ENCODE data around the gene ALK. TPM values are rescaled to one million over a fixed set of nuclear protein-coding genes. Genes with fewer than 3 reads are reported as not detected.

The ALK gene
- total RNA-seq, 1 donor from 2014 or later = not detected

DNA sequence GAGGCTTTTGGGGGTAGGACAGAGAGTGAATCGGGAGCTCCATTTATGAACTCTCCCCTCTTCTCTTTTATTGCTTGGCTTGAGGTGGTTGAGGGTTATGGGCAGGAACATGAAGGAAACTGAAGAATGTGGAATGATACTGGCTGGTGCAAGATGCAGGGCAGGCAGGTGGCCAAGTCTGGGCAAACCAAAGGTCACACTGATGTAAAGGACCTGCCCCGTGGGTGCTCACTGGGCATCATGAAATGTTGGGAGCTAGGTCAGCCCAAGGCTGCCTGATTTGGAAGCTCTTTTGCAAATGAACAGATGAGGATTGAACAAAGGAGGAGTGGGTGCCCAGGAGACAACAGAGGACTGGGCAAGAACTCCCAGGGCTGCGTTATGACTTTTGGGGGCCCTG is 477.2 kb downstream of the ALK start:
- no peaks in the 10 kb centered on the region for H3K27me3 Mint-ChIP-seq (ENCODE audit: insufficient read depth)
- intact Hi-C loops (cut with micrococcal nuclease) = no loop called here
- H3K4me1 Mint-ChIP-seq (ENCODE audit: low read depth) = no peaks in the 10 kb centered on the region
- no peaks in the 10 kb centered on the region for H3K9me3 Mint-ChIP-seq
- H3K4me3 Mint-ChIP-seq = no peak overlapping the region
- H3K27ac Mint-ChIP-seq = no peak overlapping the region
- no peaks in the 10 kb centered on the region for H3K36me3 Mint-ChIP-seq (ENCODE audit: low read depth)
- no peak for DNase-seq (ENCODE audit: low spot score)

- no peaks in the 10 kb centered on the region for H3K36me3 Mint-ChIP-seq (ENCODE audit: low read depth)
- no peaks in the 10 kb centered on the region for H3K9me3 Mint-ChIP-seq
- no peak for DNase-seq (ENCODE audit: low spot score)
- no peaks in the 10 kb centered on the region for H3K4me1 Mint-ChIP-seq (ENCODE audit: low read depth)
- H3K27ac Mint-ChIP-seq = no peak overlapping the region
- no peak overlapping the region for H3K4me3 Mint-ChIP-seq
- intact Hi-C loops (cut with micrococcal nuclease) = no loop called here
- no peaks in the 10 kb centered on the region for H3K27me3 Mint-ChIP-seq (ENCODE audit: insufficient read depth)
Observed at GRCh38 chr2:29443627-29444026, 477.8 kb downstream of the ALK start.

DNA sequence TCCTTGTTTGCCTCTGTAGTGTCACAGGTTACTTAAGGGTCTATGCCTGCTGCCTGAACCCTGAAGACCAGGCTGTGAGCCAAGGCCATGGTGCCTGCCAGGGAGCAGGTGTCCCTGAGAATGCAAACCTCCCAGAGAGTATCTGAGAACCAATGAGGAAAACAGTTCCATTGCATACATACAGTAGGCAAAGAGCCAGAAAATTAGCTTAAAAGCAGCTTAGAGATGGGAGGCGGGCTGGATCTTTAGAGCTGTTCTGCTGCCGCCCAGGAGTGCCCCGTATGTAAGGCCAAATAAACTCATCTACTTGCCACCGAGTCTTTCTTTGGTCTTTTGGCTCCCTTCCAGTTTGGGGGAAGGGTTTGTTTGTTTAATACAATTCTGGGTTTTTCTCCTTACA is 478.2 kb downstream of the ALK start:
- H3K27ac Mint-ChIP-seq = no peak overlapping the region
- H3K9me3 Mint-ChIP-seq = no peaks in the 10 kb centered on the region
- DNase-seq (ENCODE audit: low spot score) = no peak
- intact Hi-C loops (cut with micrococcal nuclease) = no loop called here
- H3K4me1 Mint-ChIP-seq (ENCODE audit: low read depth) = no peaks in the 10 kb centered on the region
- H3K36me3 Mint-ChIP-seq (ENCODE audit: low read depth) = no peaks in the 10 kb centered on the region
- H3K4me3 Mint-ChIP-seq = no peak overlapping the region
- peaks cover under 1% of the 10 kb centered on the region for H3K27me3 Mint-ChIP-seq (ENCODE audit: insufficient read depth)

- H3K27me3 Mint-ChIP-seq (ENCODE audit: insufficient read depth) = peaks cover 4% of the 10 kb centered on the region
- no peaks in the 10 kb centered on the region for H3K36me3 Mint-ChIP-seq (ENCODE audit: low read depth)
- no peaks in the 10 kb centered on the region for H3K4me1 Mint-ChIP-seq (ENCODE audit: low read depth)
- H3K4me3 Mint-ChIP-seq = no peak overlapping the region
- H3K27ac Mint-ChIP-seq = no peak overlapping the region
- intact Hi-C loops (cut with micrococcal nuclease) = no loop called here
- H3K9me3 Mint-ChIP-seq = no peaks in the 10 kb centered on the region
- no peak for DNase-seq (ENCODE audit: low spot score)
Observed at GRCh38 chr2:29440921-29441623, 480.3 kb downstream of the ALK start.

DNA sequence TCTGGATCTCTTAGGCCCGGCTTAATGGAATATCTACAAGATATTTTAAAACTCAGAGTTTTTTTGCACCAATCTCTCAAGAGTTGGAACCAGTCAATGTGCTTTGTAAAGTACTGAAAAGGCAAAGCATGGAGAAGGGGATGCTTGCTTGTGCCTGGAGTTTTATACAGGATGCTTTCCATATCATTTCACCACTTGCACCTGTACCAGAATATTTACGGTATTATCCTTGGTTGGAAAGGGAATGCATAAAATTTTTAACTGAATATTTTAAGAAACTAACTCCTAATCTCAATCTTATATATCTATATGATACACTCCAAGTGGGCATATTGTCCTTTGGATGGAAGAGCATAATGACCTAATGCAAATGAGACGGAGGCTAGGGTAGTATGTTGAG is 487.5 kb downstream of the ALK start:
- peaks cover 24% of the 10 kb centered on the region for H3K27me3 Mint-ChIP-seq (ENCODE audit: insufficient read depth)

DNA sequence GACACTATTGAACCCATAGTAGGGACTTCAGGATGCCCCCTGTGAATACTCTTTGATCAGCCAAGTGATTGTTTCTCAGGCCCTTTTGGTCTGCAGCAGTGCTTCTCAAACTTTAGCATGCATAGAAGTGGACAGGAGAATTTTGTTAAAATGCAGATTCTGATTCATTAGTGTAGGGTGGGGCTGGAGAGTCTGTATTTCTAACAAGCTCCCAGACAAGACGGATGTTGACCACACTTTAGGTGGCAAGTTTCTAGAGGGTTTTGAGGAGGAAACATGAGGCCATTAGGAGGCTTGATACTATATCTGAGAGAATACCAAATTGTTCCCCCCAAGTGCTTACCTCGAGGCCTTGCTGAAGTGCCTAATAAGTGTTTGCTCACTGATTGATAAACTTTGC is 488.3 kb downstream of the ALK start:
- intact Hi-C loops (cut with micrococcal nuclease) = no loop called here
- Mint-ChIP-seq H3K4me3 (no peak overlapping the region), H3K36me3 (ENCODE audit: low read depth) (no peaks in the 10 kb centered on the region)

More for the DNA sequence above, 487.5 kb downstream of the ALK start:
- Mint-ChIP-seq H3K36me3 (ENCODE audit: low read depth) (no peaks in the 10 kb centered on the region), H3K4me3 (no peak overlapping the region), H3K9me3 (no peaks in the 10 kb centered on the region), H3K4me1 (ENCODE audit: low read depth) (no peaks in the 10 kb centered on the region), H3K27ac (no peak overlapping the region)
- no peak for DNase-seq (ENCODE audit: low spot score)
- intact Hi-C loops (cut with micrococcal nuclease) = no loop called here

GRCh38 chr2:29431485-29431884 is 489.9 kb downstream of the ALK start:
- Mint-ChIP-seq H3K9me3 (no peaks in the 10 kb centered on the region), H3K27me3 (ENCODE audit: insufficient read depth) (peaks cover 29% of the 10 kb centered on the region), H3K27ac (no peak overlapping the region), H3K4me1 (ENCODE audit: low read depth) (no peaks in the 10 kb centered on the region), H3K36me3 (ENCODE audit: low read depth) (no peaks in the 10 kb centered on the region), H3K4me3 (no peak overlapping the region)
- no peak for DNase-seq (ENCODE audit: low spot score)
- intact Hi-C loops (cut with micrococcal nuclease) = no loop called here

More for the DNA sequence above, 488.3 kb downstream of the ALK start:
- H3K27me3 Mint-ChIP-seq (ENCODE audit: insufficient read depth) = peaks cover 24% of the 10 kb centered on the region
- H3K9me3 Mint-ChIP-seq = no peaks in the 10 kb centered on the region
- no peak overlapping the region for H3K27ac Mint-ChIP-seq
- DNase-seq (ENCODE audit: low spot score) = no peak
- no peaks in the 10 kb centered on the region for H3K4me1 Mint-ChIP-seq (ENCODE audit: low read depth)

DNA sequence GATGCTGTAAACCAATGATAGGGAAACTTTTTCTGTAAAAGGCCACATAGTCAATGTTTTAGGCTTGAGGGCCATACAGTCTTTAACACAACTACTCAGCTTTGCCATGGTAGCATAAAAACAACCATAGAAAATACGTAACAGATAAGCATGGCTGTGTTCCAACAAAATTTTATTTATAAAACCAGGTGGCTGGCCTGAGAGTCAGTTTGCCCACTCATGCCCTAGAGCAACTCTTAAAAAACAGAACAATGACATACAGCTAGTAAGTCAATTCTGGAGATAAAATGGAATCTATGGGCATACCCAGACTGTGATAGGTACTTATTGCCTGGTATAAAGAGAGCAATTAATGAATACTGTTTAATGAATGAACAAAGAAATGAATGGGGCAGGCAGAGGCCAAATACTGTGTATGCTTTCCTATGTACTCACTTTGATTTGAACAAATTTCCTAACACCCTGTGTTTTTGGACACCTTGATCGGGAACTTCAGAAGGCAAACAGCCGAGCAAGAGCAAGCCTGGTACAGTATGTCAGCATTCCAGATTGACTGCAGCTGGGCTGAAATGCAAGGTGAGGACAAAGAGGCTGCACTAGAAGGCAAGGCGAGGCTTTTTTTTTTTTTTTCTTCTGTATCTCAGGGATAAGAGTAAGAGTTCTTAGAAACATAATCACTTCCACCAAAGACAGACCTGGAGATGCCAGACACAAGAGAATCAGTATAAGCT is 490.8 kb downstream of the ALK start:
- Mint-ChIP-seq H3K4me3 (no peak overlapping the region), H3K9me3 (no peaks in the 10 kb centered on the region), H3K36me3 (ENCODE audit: low read depth) (no peaks in the 10 kb centered on the region), H3K27ac (no peak overlapping the region), H3K27me3 (ENCODE audit: insufficient read depth) (peaks cover 26% of the 10 kb centered on the region), H3K4me1 (ENCODE audit: low read depth) (no peaks in the 10 kb centered on the region)
- intact Hi-C loops (cut with micrococcal nuclease) = no loop called here
- no peak for DNase-seq (ENCODE audit: low spot score)

DNA sequence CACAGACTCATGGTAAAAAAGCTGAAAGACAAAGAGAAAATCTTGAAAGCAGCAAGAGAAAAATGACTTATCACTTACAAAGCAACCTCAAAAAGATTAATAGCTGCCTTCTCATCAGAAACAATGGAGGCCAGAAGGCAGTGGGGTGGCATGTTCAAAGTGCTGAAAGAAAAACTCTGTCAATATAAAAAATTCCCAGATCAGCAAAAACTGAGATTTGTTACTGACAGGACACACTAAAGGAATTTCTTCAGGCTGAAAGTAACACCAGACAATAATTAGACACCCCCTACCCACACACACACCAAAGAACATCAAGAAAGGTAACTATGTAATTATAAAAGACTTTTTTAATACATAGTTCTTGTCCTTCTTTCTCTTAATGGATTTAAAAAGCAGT is 495.0 kb downstream of the ALK start:
- no peaks in the 10 kb centered on the region for H3K4me1 Mint-ChIP-seq (ENCODE audit: low read depth)
- no peaks in the 10 kb centered on the region for H3K9me3 Mint-ChIP-seq
- no peak overlapping the region for H3K4me3 Mint-ChIP-seq
- intact Hi-C loops (cut with micrococcal nuclease) = no loop called here
- no peak overlapping the region for H3K27ac Mint-ChIP-seq
- no peaks in the 10 kb centered on the region for H3K36me3 Mint-ChIP-seq (ENCODE audit: low read depth)
- H3K27me3 Mint-ChIP-seq (ENCODE audit: insufficient read depth) = peaks cover 14% of the 10 kb centered on the region
- DNase-seq (ENCODE audit: low spot score) = no peak

- DNase-seq (ENCODE audit: low spot score) = no peak
- H3K27me3 Mint-ChIP-seq (ENCODE audit: insufficient read depth) = peaks cover 12% of the 10 kb centered on the region
- H3K4me3 Mint-ChIP-seq = no peak overlapping the region
- H3K9me3 Mint-ChIP-seq = no peaks in the 10 kb centered on the region
- no peaks in the 10 kb centered on the region for H3K4me1 Mint-ChIP-seq (ENCODE audit: low read depth)
- intact Hi-C loops (cut with micrococcal nuclease) = no loop called here
- H3K36me3 Mint-ChIP-seq (ENCODE audit: low read depth) = no peaks in the 10 kb centered on the region
- no peak overlapping the region for H3K27ac Mint-ChIP-seq
Observed at GRCh38 chr2:29425866-29426265, 495.5 kb downstream of the ALK start.

GRCh38 chr2:29423061-29423666 is 498.2 kb downstream of the ALK start:
- Mint-ChIP-seq H3K9me3 (no peaks in the 10 kb centered on the region), H3K27me3 (ENCODE audit: insufficient read depth) (peaks cover 10% of the 10 kb centered on the region), H3K4me1 (ENCODE audit: low read depth) (no peaks in the 10 kb centered on the region), H3K4me3 (no peak overlapping the region), H3K27ac (no peak overlapping the region), H3K36me3 (ENCODE audit: low read depth) (no peaks in the 10 kb centered on the region)
- intact Hi-C loops (cut with micrococcal nuclease) = no loop called here
- no peak for DNase-seq (ENCODE audit: low spot score)

- H3K4me1 Mint-ChIP-seq (ENCODE audit: low read depth) = no peaks in the 10 kb centered on the region
- no peaks in the 10 kb centered on the region for H3K9me3 Mint-ChIP-seq
- no peak overlapping the region for H3K4me3 Mint-ChIP-seq
- no peaks in the 10 kb centered on the region for H3K36me3 Mint-ChIP-seq (ENCODE audit: low read depth)
- H3K27me3 Mint-ChIP-seq (ENCODE audit: insufficient read depth) = peaks cover 2% of the 10 kb centered on the region
- intact Hi-C loops (cut with micrococcal nuclease) = no loop called here
- H3K27ac Mint-ChIP-seq = no peak overlapping the region
- no peak for DNase-seq (ENCODE audit: low spot score)
Observed at GRCh38 chr2:29420999-29421782, 500.2 kb downstream of the ALK start.

DNA sequence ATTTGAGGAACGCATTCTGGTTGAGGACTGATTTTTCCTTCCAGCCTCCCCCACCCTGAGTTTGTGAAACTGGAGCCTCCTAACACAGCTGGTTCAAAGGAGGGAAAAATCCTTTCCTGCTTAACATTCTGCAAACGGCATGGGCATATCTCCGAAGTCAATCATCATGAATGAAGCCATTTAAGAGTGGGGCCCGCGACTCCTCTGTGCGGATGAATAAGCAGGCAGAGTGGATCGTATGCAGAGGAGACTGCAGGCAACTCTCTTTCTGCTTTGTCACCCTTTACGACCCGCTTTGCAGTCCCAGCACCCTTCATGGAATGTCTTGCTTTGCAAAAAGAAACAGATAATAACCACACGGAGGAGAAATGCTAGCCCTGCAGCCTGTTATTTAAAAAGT is 500.9 kb downstream of the ALK start:
- H3K27ac Mint-ChIP-seq = no peak overlapping the region
- H3K9me3 Mint-ChIP-seq = no peaks in the 10 kb centered on the region
- no peaks in the 10 kb centered on the region for H3K36me3 Mint-ChIP-seq (ENCODE audit: low read depth)
- DNase-seq (ENCODE audit: low spot score) = no peak
- H3K27me3 Mint-ChIP-seq (ENCODE audit: insufficient read depth) = peaks cover 2% of the 10 kb centered on the region
- intact Hi-C loops (cut with micrococcal nuclease) = no loop called here
- H3K4me1 Mint-ChIP-seq (ENCODE audit: low read depth) = no peaks in the 10 kb centered on the region
- H3K4me3 Mint-ChIP-seq = no peak overlapping the region
